HepG2 (cell line): ENCODE measurements around the gene RBM6. TPM values are rescaled to one million over a fixed set of nuclear protein-coding genes. Genes with fewer than 3 reads are reported as not detected.

ENCODE experiments used
- ATAC-seq: fragments of 200-7000 bp; cut with Tn5 transposase; 3 replicates; pipeline ENCODE4 v1.9.1; 2020; ENCODE audit warnings: mild to moderate bottlenecking, moderate library complexity
- BruUV-seq: library from RNA; stranded (reverse); fragments of 400-500 nt; replicated peaks from 2 replicates; lab custom pipeline; 2021; lab: Mats Ljungman, UMichigan
- CTCF ChIA-PET: fragments of 300-600 bp; formaldehyde crosslinking; extraction: SDS; loops from one replicate; lab custom pipeline; 2021; ENCODE audit warnings: low total read pairs, inconsistent platforms, low intra/inter-chr PET ratio; lab: Yijun Ruan, JAX
- POLR2A ChIA-PET: fragments of 350-600 bp; sonication (Branson Sonifier 250); formaldehyde crosslinking; loops from one replicate; lab custom pipeline; 2020; ENCODE audit warnings: antibody characterized with exemption, inconsistent platforms; lab: Yijun Ruan, JAX
- DNase-seq: peaks from one replicate; pipeline ENCODE4 v3.0.0-alpha.2; 2015; ENCODE audit warnings: low spot score
- FAIRE-seq: peaks from 3 replicates; lab custom pipeline; 2011; peaks lifted over from hg19 to GRCh38; lab: Jason Lieb, UNC
- H2AFZ ChIP-seq: one replicate; pipeline ENCODE4 v1.6.1; 2011; ENCODE audit warnings: low read length, inconsistent platforms
- H3K27ac ChIP-seq: fragments of 300-600 bp; 3 replicates; pipeline ENCODE4 v1.8.0; 2011; ENCODE audit warnings: mixed run types, mild to moderate bottlenecking, mixed read lengths, low read length, inconsistent platforms; ENCODE audit not compliant: insufficient read depth; ENCODE audit errors: extremely low read length
- H3K27me3 ChIP-seq, 2 experiments: fragments of 200-600 bp in 1 of 2; 2 replicates in 1 of 2; 3 replicates in 1 of 2; pipeline versions ENCODE4 v1.6.0 to v1.8.0; 2011; ENCODE audit warnings: low read length in 2 of 2, mild to moderate bottlenecking in 2 of 2, moderate library complexity in 2 of 2, inconsistent platforms in 1 of 2; ENCODE audit not compliant: insufficient read depth in 2 of 2, control insufficient read depth in 1 of 2
- H3K36me3 ChIP-seq, 2 experiments: fragments of 200-600 bp in 1 of 2; replicated peaks in 1 of 2; 2 replicates in 1 of 2; 3 replicates in 1 of 2; pipeline versions ENCODE4 v1.5.1 to v1.8.0; 2011; ENCODE audit warnings: low read length in 2 of 2, inconsistent platforms in 1 of 2; ENCODE audit not compliant: insufficient read depth in 2 of 2, control insufficient read depth in 1 of 2
- H3K4me1 ChIP-seq: 2 replicates; pipeline ENCODE4 v1.5.1; 2012; ENCODE audit warnings: low read length, inconsistent platforms; ENCODE audit not compliant: insufficient read depth
- H3K4me2 ChIP-seq: 2 replicates; pipeline ENCODE4 v1.6.0; 2011; ENCODE audit warnings: low read depth, low read length, inconsistent platforms
- H3K4me3 ChIP-seq, 3 experiments: fragments of 200-600 bp in 1 of 3; sonication (generic), shearing (Covaris generic) in 1 of 3; replicated peaks in 1 of 3; 2 replicates each; pipeline ENCODE4 v1.5.1; 2011 to 2016; ENCODE audit warnings: low read length in 3 of 3, inconsistent platforms in 2 of 3, low read depth in 2 of 3, mild to moderate bottlenecking in 2 of 3, control low read depth in 1 of 3, mixed read lengths in 1 of 3; ENCODE audit not compliant: insufficient read depth in 1 of 3
- H3K79me2 ChIP-seq: one replicate; pipeline ENCODE4 v1.6.1; 2011; ENCODE audit warnings: low read length, inconsistent platforms; ENCODE audit not compliant: insufficient read depth
- H3K9ac ChIP-seq: 2 replicates; pipeline ENCODE4 v1.6.0; 2011; ENCODE audit warnings: mild to moderate bottlenecking, low read depth, low read length, inconsistent platforms; ENCODE audit not compliant: insufficient read depth
- H3K9me3 ChIP-seq: 2 replicates; pipeline ENCODE4 v1.5.1; 2012; ENCODE audit warnings: mild to moderate bottlenecking, low read length
- H4K20me1 ChIP-seq: 2 replicates; pipeline ENCODE4 v1.6.0; 2011; ENCODE audit warnings: inconsistent platforms, mild to moderate bottlenecking, low read length, moderate library complexity; ENCODE audit not compliant: insufficient read depth
- EED ChIP-seq: sonication (generic); formaldehyde crosslinking; IDR thresholded peaks from 2 replicates; pipeline ENCODE4 v1.5.0; 2020; ENCODE audit warnings: mild to moderate bottlenecking, missing genetic modification reagents
- ETV6 ChIP-seq: sonication (generic); formaldehyde crosslinking; conservative IDR thresholded peaks from 2 replicates; pipeline ENCODE4 v1.4.0; 2020; ENCODE audit warnings: missing genetic modification reagents
- SMC3 ChIP-seq: IDR thresholded peaks from 2 replicates; pipeline ENCODE4 v1.6.1; 2011; ENCODE audit warnings: low read length, improper control_type of control experiment
- WGBS: methylation state at CpG from one replicate; pipeline ENCODE4 v1.1.6; 2017; ENCODE audit warnings: low lambda C conversion rate; 5-methylcytosine and 5-hydroxymethylcytosine counted together
- in situ Hi-C: cut with HindIII; loops from 2 replicates; pipeline ENCODE4 v1.10.0; 2017; ENCODE audit warnings: low pct_unique_long_range_greater_than_20kb; ENCODE audit not compliant: extremely low pct_ligation_motif_present
- intact Hi-C: fragments of 100-400 bp; cut with micrococcal nuclease; formaldehyde crosslinking; loops from one replicate; pipeline ENCODE4 v1.10.0; 2022; ENCODE audit not compliant: unreplicated experiment
- polyA plus RNA-seq, 8 experiments: library from polyadenylated mRNA; depleted of rRNA in 3 of 8; stranded (reverse) in 7 of 8; unstranded in 1 of 8; fragments of >200 nt; fragmentation: Illumina TruSeq in 4 of 8; extraction: Trizol in 4 of 8; gene quantifications; 2 replicates each; pipeline versions ENCODE4 v1.2.1 to v1.2.3, GENCODE V29; 2011 to 2016; ENCODE audit warnings: low read depth in 4 of 8, missing spikeins in 1 of 8, mixed read lengths in 1 of 8; ENCODE audit not compliant: insufficient read depth in 1 of 8
- total RNA-seq, 5 experiments: library from RNA; depleted of rRNA; stranded (reverse); fragments of >200 nt; fragmentation: Illumina TruSeq; extraction: Trizol; gene quantifications; 2 replicates each; pipeline ENCODE4 v1.2.3, GENCODE V29; 2016; ENCODE audit warnings: low read depth in 1 of 5
- TF ChIP-seq, protein P1 (sequence below): sonication (generic); formaldehyde crosslinking; IDR thresholded peaks from 2 replicates; pipeline ENCODE4 v1.5.0; 2020; ENCODE audit warnings: missing genetic modification reagents
- TF ChIP-seq, protein P2 (sequence below): sonication (generic); formaldehyde crosslinking; IDR thresholded peaks from 2 replicates; pipeline ENCODE4 v1.4.0; 2020; ENCODE audit warnings: missing genetic modification reagents, mild to moderate bottlenecking, borderline replicate concordance
- TF ChIP-seq, protein P3 (sequence below): sonication (generic); formaldehyde crosslinking; IDR thresholded peaks from 2 replicates; pipeline ENCODE4 v1.8.0; 2022; ENCODE audit warnings: mild to moderate bottlenecking, missing genetic modification reagents, moderate library complexity
- TF ChIP-seq, protein P4 (sequence below): sonication (generic); formaldehyde crosslinking; conservative IDR thresholded peaks from 2 replicates; pipeline ENCODE4 v1.8.0; 2022; ENCODE audit warnings: mild to moderate bottlenecking, moderate library complexity, missing genetic modification reagents

The RBM6 gene
- total and polyA plus RNA-seq, 2 of the 13 experiments (the other 11 are each of a cell fraction or from before 2014, with no cell fraction given) = 72.7 to 86.1 TPM

DNA sequence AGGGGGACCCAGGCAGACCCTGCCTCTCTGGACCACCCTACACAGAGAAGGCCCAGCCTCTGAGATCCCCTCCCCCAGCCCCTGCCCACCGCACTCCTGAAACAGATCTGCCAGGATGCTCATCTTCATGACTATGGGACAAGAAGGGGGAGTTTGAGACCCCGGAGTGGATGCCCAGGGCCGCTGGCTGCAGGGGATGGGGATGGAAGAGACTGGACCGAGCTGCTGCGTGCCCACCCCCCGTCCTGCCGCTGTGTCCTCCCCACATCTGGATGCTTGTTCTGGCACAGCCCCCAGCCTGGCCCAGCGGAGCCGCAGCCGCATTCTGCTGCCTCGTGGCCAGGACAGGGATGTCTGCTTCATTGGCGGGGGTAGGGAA, 184.8 kb downstream of the RBM6 start:
- no peaks in the 10 kb centered on the region for H3K9me3 ChIP-seq
- intact Hi-C loops (loop anchor here (5.0 kb wide), 1 partner anchor 48 kb away; no protein-coding TSS in a partner anchor), in situ Hi-C loops (loop anchor here (5.0 kb wide), 1 partner anchor 63 kb away; no protein-coding TSS in a partner anchor)
- H3K4me1 ChIP-seq = peaks cover 34% of the 10 kb centered on the region
- no peak overlapping the region for H3K9ac ChIP-seq
- no peak overlapping the region for H3K4me3 ChIP-seq
- POLR2A ChIA-PET = interaction anchor here (0.9 to 3.2 kb wide), 2 partner anchors 25 to 79 kb away, joined by 7 to 12 read pairs; no protein-coding TSS in a partner anchor
- DNase-seq (no peak), FAIRE-seq (no peak), ATAC-seq (no peak)
- no peak overlapping the region for H3K4me2 ChIP-seq
- 80% methylated on average over 2 of the region's 12 CpGs for WGBS
- BruUV-seq = no TSS peak
- TF ChIP-seq, protein P1, sequence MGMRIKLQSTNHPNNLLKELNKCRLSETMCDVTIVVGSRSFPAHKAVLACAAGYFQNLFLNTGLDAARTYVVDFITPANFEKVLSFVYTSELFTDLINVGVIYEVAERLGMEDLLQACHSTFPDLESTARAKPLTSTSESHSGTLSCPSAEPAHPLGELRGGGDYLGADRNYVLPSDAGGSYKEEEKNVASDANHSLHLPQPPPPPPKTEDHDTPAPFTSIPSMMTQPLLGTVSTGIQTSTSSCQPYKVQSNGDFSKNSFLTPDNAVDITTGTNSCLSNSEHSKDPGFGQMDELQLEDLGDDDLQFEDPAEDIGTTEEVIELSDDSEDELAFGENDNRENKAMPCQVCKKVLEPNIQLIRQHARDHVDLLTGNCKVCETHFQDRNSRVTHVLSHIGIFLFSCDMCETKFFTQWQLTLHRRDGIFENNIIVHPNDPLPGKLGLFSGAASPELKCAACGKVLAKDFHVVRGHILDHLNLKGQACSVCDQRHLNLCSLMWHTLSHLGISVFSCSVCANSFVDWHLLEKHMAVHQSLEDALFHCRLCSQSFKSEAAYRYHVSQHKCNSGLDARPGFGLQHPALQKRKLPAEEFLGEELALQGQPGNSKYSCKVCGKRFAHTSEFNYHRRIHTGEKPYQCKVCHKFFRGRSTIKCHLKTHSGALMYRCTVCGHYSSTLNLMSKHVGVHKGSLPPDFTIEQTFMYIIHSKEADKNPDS (CRISPR knock-in tag) = no peak
- no peak for TF ChIP-seq EED (CRISPR knock-in tag)
- no peak for TF ChIP-seq ETV6 (CRISPR knock-in tag)
- TF ChIP-seq, protein P2, sequence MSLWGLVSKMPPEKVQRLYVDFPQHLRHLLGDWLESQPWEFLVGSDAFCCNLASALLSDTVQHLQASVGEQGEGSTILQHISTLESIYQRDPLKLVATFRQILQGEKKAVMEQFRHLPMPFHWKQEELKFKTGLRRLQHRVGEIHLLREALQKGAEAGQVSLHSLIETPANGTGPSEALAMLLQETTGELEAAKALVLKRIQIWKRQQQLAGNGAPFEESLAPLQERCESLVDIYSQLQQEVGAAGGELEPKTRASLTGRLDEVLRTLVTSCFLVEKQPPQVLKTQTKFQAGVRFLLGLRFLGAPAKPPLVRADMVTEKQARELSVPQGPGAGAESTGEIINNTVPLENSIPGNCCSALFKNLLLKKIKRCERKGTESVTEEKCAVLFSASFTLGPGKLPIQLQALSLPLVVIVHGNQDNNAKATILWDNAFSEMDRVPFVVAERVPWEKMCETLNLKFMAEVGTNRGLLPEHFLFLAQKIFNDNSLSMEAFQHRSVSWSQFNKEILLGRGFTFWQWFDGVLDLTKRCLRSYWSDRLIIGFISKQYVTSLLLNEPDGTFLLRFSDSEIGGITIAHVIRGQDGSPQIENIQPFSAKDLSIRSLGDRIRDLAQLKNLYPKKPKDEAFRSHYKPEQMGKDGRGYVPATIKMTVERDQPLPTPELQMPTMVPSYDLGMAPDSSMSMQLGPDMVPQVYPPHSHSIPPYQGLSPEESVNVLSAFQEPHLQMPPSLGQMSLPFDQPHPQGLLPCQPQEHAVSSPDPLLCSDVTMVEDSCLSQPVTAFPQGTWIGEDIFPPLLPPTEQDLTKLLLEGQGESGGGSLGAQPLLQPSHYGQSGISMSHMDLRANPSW (CRISPR knock-in tag) = no peak
- TF ChIP-seq SMC3 = no peak
- TF ChIP-seq, protein P3, sequence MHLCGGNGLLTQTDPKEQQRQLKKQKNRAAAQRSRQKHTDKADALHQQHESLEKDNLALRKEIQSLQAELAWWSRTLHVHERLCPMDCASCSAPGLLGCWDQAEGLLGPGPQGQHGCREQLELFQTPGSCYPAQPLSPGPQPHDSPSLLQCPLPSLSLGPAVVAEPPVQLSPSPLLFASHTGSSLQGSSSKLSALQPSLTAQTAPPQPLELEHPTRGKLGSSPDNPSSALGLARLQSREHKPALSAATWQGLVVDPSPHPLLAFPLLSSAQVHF = no peak
- TF ChIP-seq, protein P4, sequence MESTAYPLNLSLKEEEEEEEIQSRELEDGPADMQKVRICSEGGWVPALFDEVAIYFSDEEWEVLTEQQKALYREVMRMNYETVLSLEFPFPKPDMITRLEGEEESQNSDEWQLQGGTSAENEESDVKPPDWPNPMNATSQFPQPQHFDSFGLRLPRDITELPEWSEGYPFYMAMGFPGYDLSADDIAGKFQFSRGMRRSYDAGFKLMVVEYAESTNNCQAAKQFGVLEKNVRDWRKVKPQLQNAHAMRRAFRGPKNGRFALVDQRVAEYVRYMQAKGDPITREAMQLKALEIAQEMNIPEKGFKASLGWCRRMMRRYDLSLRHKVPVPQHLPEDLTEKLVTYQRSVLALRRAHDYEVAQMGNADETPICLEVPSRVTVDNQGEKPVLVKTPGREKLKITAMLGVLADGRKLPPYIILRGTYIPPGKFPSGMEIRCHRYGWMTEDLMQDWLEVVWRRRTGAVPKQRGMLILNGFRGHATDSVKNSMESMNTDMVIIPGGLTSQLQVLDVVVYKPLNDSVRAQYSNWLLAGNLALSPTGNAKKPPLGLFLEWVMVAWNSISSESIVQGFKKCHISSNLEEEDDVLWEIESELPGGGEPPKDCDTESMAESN = no peak
- CTCF ChIA-PET = no interaction called here
- H3K79me2 ChIP-seq = no peaks in the 10 kb centered on the region
- H3K27me3 ChIP-seq = peaks cover 0 to 6% of the 10 kb centered on the region in 2 experiments; a peak in 2 of 5 replicates
- peaks cover 2 to 13% of the 10 kb centered on the region in 2 experiments; a peak in 1 of 5 replicates for H3K36me3 ChIP-seq
- H3K27ac ChIP-seq = no peak overlapping the region
- no peaks in the 10 kb centered on the region for H4K20me1 ChIP-seq
- H2AFZ ChIP-seq = no peak overlapping the region
